ENCODE measurements around the gene PPP4R3A. TPM values are rescaled to one million over a fixed set of nuclear protein-coding genes. Genes with fewer than 3 reads are reported as not detected.

PPP4R3A gene
- total RNA-seq, 1 donor from 2014 or later, result 79.5 TPM

DNA sequence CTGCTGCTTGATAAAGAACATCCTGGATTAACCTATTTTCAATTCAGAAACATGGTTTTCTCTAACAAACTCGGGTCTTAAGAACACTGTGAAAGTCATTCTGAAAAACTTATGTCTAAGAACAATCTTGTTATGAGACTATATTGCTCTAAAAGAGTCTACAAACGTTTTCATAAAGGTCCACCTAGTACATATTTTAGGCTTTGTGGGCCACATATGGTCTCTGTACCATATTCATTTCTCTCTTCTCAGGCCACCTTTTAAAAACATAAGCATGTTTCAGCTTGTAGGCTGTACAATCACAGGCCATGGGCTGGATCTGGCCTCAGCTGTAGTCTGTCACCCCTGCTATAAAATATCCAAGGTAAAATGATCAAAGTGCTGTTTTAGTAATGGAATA, 39.9 kb downstream of the PPP4R3A start:
- Histone ChIP-seq H3K4me2 (ENCODE audit: low read length) (no peak overlapping the region), H3K9ac (ENCODE audit: low read length) (no peak overlapping the region), H3K27ac (ENCODE audit: low read depth, low read length) (no peak overlapping the region), H3K9me3 (ENCODE audit: insufficient read depth, low read depth, low read length) (no peaks in the 10 kb centered on the region), H4K20me1 (ENCODE audit: insufficient read depth, low read length) (peaks cover 24% of the 10 kb centered on the region), H3K4me1 (ENCODE audit: insufficient read depth, low read length) (no peaks in the 10 kb centered on the region), H3K27me3 (ENCODE audit: insufficient read depth, low read length) (no peaks in the 10 kb centered on the region), H2AFZ (ENCODE audit: low read depth, low read length) (no peak overlapping the region), H3K79me2 (ENCODE audit: insufficient read depth, low read length) (peaks cover 35% of the 10 kb centered on the region), H3K36me3 (ENCODE audit: insufficient read depth, low read length) (peaks cover 61% of the 10 kb centered on the region), H3K4me3 (ENCODE audit: insufficient read depth, low read depth, low read length) (no peak overlapping the region)
- H3K27ac Mint-ChIP-seq (ENCODE audit: unreplicated experiment), result no peak overlapping the region
- peaks cover 2% of the 10 kb centered on the region for H3K9me3 Mint-ChIP-seq (ENCODE audit: unreplicated experiment)
- DNase-seq (ENCODE audit: low read depth), result no peak
- no peak for TF ChIP-seq EZH2 (IDR thresholded peaks at IDR 0.05; ENCODE audit: insufficient read depth, low read length)
- TF ChIP-seq, protein P1, sequence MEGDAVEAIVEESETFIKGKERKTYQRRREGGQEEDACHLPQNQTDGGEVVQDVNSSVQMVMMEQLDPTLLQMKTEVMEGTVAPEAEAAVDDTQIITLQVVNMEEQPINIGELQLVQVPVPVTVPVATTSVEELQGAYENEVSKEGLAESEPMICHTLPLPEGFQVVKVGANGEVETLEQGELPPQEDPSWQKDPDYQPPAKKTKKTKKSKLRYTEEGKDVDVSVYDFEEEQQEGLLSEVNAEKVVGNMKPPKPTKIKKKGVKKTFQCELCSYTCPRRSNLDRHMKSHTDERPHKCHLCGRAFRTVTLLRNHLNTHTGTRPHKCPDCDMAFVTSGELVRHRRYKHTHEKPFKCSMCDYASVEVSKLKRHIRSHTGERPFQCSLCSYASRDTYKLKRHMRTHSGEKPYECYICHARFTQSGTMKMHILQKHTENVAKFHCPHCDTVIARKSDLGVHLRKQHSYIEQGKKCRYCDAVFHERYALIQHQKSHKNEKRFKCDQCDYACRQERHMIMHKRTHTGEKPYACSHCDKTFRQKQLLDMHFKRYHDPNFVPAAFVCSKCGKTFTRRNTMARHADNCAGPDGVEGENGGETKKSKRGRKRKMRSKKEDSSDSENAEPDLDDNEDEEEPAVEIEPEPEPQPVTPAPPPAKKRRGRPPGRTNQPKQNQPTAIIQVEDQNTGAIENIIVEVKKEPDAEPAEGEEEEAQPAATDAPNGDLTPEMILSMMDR (IDR thresholded peaks at IDR 0.05; ENCODE audit: insufficient read depth, low read depth, low read length), result no peak
- H3K36me3 Mint-ChIP-seq (ENCODE audit: low read depth, unreplicated experiment), result peaks cover 36% of the 10 kb centered on the region
- H3K27me3 Mint-ChIP-seq (ENCODE audit: low read depth, unreplicated experiment), result no peaks in the 10 kb centered on the region
- peak; percentile 43 for FAIRE-seq
- no peak overlapping the region for H3K4me3 Mint-ChIP-seq (ENCODE audit: unreplicated experiment)
- no peaks in the 10 kb centered on the region for H3K4me1 Mint-ChIP-seq (ENCODE audit: low read depth, unreplicated experiment)

DNA sequence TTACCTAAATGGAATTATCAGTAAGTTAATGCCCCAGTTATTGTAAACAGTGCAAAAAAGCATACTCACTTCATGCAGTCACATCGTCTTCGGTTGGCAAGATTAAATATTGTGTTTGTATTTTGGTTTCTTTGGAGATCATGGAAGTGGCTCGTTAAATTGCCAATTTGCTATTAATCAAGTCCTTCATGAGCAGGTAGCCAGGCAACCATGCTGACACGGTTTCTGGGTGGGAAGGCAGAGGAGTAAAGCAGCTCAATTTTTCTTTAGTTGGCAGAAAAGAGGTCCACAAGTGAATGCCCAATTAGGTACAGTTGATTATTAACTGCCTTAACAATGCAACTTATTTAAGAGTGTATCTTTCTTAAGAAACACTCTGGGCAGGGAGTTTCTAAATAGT, 43.9 kb downstream of the PPP4R3A start:
- H3K4me3 ChIP-seq (ENCODE audit: insufficient read depth, low read depth, low read length), result no peak overlapping the region
- H3K4me2 ChIP-seq (ENCODE audit: low read length), result no peak overlapping the region
- Mint-ChIP-seq H3K36me3 (ENCODE audit: low read depth, unreplicated experiment) (peaks cover 30% of the 10 kb centered on the region), H3K27me3 (ENCODE audit: low read depth, unreplicated experiment) (no peaks in the 10 kb centered on the region), H3K4me3 (ENCODE audit: unreplicated experiment) (no peak overlapping the region), H3K9me3 (ENCODE audit: unreplicated experiment) (peaks cover 2% of the 10 kb centered on the region), H3K4me1 (ENCODE audit: low read depth, unreplicated experiment) (no peaks in the 10 kb centered on the region), H3K27ac (ENCODE audit: unreplicated experiment) (no peak overlapping the region)
- no peak for TF ChIP-seq EZH2 (IDR thresholded peaks at IDR 0.05; ENCODE audit: insufficient read depth, low read length)
- TF ChIP-seq, protein P1 (IDR thresholded peaks at IDR 0.05; ENCODE audit: insufficient read depth, low read depth, low read length), result no peak
- no peak overlapping the region for H3K27ac ChIP-seq (ENCODE audit: low read depth, low read length)
- no peak overlapping the region for H3K9ac ChIP-seq (ENCODE audit: low read length)
- H3K79me2 ChIP-seq (ENCODE audit: insufficient read depth, low read length), result peaks cover 25% of the 10 kb centered on the region
- no peak overlapping the region for H2AFZ ChIP-seq (ENCODE audit: low read depth, low read length)
- H3K9me3 ChIP-seq (ENCODE audit: insufficient read depth, low read depth, low read length), result no peaks in the 10 kb centered on the region
- DNase-seq (ENCODE audit: low read depth), result peak; percentile 6
- peaks cover 21% of the 10 kb centered on the region for H4K20me1 ChIP-seq (ENCODE audit: insufficient read depth, low read length)
- peaks cover 60% of the 10 kb centered on the region for H3K36me3 ChIP-seq (ENCODE audit: insufficient read depth, low read length)
- no peaks in the 10 kb centered on the region for H3K4me1 ChIP-seq (ENCODE audit: insufficient read depth, low read length)
- H3K27me3 ChIP-seq (ENCODE audit: insufficient read depth, low read length), result no peaks in the 10 kb centered on the region
- FAIRE-seq, result no peak

DNA sequence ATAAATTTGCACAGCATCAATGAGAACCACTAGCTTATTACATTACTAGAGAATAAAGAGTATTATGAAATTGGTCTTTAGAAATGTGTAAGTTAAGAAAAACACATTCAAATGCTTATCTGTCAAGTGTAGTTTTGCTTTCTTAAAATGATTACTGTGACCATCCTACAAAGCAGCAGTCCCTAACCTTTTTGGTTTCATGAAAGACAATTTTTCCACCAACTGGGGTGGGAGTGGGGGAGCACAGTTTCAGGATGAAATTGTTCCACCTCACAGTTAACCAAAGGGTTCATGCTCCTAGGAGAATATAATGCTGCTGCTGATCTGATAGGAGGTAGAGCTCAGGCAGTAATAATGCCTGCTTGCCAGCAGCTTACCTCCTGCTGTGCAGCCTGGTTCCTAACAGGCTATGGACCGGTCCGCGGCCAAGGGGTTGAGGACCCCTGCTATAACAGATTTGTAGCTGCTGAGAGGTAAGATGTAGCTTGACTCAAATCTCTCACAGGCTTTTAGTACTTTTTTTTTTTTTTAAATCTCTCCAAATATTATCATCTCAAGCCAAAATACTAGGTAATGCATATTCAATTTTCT, 45.4 kb downstream of the PPP4R3A start:
- no peak for DNase-seq (ENCODE audit: low read depth)
- H3K27ac Mint-ChIP-seq (ENCODE audit: unreplicated experiment), result no peak overlapping the region
- peaks cover 20% of the 10 kb centered on the region for H3K36me3 Mint-ChIP-seq (ENCODE audit: low read depth, unreplicated experiment)

More for the DNA sequence above, 45.4 kb downstream of the PPP4R3A start:
- Histone ChIP-seq H4K20me1 (ENCODE audit: insufficient read depth, low read length) (peaks cover 25% of the 10 kb centered on the region), H3K36me3 (ENCODE audit: insufficient read depth, low read length) (peaks cover 53% of the 10 kb centered on the region), H3K4me2 (ENCODE audit: low read length) (no peak overlapping the region), H3K9ac (ENCODE audit: low read length) (no peak overlapping the region), H3K79me2 (ENCODE audit: insufficient read depth, low read length) (peaks cover 23% of the 10 kb centered on the region), H3K4me1 (ENCODE audit: insufficient read depth, low read length) (no peaks in the 10 kb centered on the region), H3K27ac (ENCODE audit: low read depth, low read length) (no peak overlapping the region), H3K27me3 (ENCODE audit: insufficient read depth, low read length) (no peaks in the 10 kb centered on the region), H2AFZ (ENCODE audit: low read depth, low read length) (no peak overlapping the region), H3K4me3 (ENCODE audit: insufficient read depth, low read depth, low read length) (no peak overlapping the region), H3K9me3 (ENCODE audit: insufficient read depth, low read depth, low read length) (no peaks in the 10 kb centered on the region)
- H3K4me3 Mint-ChIP-seq (ENCODE audit: unreplicated experiment), result no peak overlapping the region
- no peaks in the 10 kb centered on the region for H3K9me3 Mint-ChIP-seq (ENCODE audit: unreplicated experiment)
- no peaks in the 10 kb centered on the region for H3K4me1 Mint-ChIP-seq (ENCODE audit: low read depth, unreplicated experiment)
- H3K27me3 Mint-ChIP-seq (ENCODE audit: low read depth, unreplicated experiment), result no peaks in the 10 kb centered on the region
- TF ChIP-seq, protein P1 (IDR thresholded peaks at IDR 0.05; ENCODE audit: insufficient read depth, low read depth, low read length), result no peak
- no peak for TF ChIP-seq EZH2 (IDR thresholded peaks at IDR 0.05; ENCODE audit: insufficient read depth, low read length)
- FAIRE-seq, result no peak
